CD4-positive, alpha-beta T cell treated with Interleukin-15 for 1 hour (primary cell): ENCODE results near the gene NRL.
A peak's percentile ranks its signal among the peaks of the same experiment; 100 is the strongest.

Experiments used
- DNase-seq: peaks from one replicate; pipeline ENCODE4 v3.0.0-alpha.2; 2020

Gene NRL

DNA sequence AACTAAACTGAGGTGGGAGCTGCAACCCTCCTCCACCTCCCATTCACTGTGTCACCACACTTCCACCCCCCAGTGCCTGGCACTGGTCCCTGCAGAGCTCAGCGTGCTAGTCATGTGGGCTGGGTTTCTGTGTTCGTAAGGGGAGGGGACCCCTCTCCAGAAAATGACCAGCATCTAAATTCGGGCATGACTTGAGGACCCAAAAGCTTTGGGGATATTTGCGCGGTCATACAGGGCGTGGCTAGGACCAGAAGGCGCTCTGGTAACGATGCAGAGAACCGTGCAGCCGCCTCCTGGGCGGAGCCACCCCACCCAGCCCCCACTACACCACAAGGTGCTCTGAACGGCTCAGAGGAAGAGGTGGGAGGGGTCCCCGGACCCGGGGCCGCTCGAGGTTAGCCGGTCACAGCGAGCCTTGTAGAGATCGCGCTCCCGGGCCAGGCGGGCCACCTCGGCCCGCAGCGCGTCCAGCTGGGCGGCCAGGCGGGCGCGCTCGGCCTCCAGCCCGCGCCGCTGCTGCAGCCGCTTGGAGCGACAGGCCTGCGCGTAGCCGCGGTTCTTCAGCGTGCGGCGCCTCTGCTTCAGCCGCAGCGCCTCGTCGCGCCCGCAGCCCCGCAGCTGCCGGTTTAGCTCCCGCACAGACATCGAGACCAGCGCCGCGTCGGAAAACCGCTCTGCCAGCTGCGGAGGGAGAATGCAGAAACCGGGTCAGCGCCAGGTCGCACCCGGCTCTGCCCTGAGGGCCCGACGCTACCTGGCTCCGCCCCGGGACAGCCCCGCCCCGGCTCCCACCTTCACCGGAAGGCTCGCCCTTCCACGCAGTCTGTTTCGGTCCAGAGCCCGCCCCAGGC lies 33.6 kb downstream of the NRL start:
- DNase-seq: peak; percentile 71

DNA sequence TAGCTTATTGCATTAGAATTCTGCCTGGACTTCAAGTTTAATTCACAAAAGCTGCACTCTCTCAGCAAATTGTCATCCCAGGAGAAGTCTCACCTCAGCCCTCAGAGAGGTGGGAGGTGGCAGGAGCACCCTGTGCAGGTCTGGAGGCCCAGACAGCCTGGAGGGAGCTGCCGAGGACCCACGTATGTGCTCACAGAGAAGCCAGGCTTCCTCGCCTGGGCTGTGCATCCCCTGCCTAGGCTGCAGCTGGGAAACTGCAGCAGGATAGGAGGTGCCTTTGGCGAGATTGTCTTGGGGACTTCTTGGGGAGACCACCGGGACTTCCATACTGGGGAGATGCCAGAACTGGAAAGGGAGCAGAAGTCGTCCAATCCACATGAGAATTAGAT lies 34.6 kb downstream of the NRL start:
- DNase-seq: no peak

DNA sequence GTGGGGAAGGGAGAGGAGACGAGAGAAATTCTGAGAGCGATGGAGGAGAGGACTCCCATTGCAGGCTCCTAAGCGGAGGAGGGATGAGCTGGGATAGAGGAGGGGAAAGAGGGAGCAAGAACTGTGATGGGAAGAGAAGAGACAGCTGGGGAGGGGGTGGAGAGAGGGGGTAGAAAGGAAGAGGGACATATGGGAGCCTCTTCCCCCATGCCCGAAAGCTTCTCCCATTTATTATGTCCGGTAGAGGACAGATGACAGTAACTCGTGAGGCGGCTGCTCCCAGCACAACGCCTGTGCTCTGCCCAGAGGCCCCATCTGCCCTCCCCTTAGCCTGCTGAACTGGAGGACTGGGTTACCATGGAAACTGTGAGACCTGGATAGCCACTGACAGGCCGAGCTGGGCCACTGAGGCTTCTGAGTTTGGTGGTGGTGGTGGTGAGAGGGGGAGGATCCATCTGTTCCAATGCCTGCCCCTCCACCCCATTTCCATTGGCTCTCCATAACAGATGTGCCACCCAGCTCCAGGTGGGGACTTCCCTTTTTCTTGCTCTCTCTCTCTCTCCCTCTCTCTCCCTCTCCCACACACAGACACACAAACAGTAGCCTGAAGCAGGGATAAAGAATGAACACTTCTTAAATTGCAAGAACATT lies 35.1 kb downstream of the NRL start:
- no peak for DNase-seq

DNA sequence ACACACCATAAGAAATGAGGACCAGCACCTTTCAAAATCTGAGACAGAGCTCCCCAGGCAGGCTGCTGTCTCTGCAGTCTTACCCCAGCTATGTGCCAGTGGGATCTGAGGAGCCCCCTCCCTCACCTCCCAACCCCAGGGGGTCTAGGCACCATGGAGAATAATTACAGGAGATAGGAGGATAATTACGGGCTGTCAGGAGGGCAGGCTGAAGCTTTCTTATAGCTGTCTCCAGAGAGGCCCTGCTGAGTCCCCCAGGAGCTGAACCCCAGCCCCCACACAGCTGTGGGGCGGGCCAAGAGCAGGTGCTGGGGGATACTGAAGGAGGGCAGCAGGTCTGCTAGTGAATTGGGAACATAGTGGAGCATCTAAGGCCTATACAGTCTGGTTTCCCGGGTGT lies 36.6 kb downstream of the NRL start:
- DNase-seq: no peak

DNA sequence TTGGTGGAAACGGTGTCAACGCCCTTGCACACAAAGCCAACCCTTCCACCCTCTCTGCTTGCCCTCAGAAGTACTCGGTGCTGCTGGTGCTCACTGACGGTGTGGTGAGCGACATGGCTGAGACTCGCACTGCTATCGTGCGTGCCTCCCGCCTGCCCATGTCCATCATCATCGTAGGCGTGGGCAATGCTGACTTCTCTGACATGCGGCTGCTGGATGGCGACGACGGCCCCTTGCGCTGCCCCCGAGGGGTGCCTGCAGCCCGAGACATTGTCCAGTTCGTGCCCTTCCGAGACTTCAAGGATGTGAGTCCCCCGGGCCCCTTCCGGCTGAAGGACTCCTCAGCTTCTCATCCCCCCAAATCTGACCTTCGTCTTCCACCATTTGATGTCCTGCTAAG lies 37.7 kb downstream of the NRL start:
- no peak for DNase-seq

DNA sequence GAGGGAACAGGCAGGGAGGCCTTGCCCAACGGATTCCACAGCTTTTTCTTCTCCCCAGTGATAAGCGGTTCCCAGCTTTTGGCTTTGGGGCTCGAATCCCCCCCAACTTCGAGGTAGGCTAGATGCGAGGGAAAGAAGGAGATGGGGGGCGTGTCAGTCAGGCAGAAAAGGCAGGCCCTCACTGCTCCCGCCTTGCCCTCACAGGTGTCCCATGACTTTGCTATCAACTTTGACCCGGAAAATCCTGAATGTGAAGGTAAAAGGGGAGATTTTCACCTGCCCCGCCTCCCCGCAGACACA lies 38.5 kb downstream of the NRL start:
- DNase-seq: no peak

DNA sequence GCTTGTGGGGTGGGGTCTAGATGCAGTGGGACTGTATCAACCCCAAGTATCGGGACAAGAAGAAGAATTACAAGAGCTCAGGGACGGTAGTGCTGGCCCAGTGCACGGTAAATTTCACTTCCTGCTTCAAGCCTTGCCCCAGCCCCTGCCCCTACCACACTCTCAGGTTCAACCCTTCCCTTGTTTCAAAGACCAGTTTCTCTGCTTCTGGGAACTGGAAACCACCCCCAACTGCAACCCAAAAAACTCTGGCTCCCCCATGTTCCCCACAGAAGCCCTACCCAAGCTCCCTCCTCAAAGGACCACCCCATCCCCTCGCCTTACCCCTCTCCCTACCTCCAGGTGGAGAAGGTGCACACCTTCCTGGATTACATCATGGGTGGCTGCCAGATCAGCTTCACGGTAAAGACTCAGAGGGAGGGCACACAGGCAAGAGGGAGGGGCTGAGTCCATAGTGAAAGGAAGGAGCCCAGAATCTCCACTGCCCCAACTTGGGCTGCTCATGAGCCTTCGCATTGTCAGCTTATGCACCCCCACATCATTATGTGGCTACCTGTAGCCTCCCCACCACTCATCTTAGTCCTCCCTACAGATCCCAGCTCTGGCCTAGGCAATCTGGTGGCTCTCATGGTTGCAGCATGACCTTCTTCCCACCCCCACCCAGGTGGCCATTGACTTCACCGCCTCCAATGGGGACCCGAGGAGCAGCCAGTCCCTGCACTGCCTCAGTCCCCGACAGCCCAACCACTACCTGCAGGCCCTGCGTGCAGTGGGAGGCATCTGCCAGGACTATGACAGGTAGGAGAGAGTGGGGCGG lies 39.1 kb downstream of the NRL start:
- DNase-seq: no peak

DNA sequence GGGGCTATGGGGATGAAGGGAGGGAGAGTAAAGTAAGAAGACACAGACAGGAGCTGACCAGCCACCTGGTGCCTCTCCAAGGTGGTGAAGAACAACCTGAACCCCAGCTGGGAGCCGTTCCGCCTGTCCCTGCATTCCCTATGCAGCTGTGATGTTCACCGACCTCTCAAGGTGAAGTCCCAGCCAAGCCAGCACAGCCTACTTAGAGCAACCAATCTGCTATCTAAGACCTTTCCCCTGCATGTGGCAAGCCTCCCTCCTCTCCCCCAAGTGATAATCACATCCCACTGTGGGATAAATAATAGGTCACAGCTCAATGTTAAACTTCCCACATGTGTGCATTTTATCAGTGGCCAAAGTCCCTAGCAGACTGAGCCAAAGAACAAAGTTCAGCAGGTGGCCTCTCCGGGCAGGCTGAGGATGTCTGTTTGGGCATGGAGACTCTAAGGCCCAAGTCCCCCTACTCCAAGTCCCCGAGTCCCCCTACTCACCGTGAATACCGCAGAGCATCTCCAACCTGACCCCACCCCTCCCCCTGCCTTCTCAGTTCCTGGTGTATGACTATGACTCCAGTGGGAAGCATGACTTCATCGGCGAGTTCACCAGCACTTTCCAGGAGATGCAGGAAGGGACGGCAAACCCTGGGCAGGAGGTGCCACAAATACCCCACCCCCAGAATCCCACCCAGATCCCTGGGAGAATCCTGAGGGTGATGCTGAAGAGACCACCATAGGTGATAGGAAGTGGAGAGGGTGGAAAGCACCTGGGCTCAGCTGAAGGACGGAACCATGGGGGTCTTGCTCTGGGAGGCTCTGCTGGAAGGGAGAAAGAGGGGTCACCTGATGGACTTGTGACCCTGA lies 39.9 kb downstream of the NRL start:
- DNase-seq: no peak

DNA sequence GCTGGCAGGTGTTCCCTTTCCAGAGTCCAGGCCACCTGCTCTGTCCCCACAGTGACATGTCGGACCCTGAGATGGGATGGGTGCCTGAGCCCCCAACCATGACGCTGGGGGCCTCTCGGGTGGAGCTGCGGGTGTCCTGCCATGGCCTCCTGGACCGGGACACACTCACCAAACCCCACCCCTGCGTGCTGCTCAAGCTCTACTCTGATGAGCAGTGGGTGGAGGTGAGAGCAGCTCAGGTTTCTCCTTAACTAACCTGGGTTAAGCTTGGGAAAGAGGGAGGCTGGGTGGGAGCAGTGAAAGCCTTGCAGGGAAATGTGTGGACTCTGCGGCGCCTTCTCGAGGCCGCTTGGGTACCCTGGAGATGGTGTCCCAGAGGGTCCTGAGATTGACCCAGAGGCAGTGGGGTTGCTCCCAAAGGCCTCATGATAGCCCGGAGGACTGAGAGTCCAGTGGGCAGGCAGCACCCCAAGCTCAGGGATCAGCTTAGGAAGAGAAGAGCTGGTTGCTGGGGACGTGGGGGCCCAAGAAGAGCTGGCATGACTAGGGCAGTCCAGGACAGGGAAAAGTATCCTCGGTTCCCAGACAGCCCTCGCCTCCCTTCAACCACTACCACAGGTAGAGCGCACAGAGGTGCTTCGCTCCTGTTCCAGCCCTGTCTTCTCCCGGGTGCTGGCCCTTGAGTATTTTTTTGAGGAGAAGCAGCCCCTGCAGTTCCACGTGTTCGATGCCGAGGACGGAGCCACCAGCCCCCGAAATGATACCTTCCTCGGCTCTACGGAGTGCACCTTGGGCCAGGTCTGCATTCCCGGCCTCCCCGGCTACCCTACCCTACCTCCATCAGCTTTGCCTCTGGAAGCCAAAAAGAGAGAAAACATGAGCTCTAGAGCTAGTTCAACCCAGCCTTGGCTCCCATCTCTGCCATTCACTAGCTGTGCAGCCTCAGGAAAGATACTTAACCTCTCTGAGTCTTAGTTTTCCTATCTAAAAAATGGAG lies 41.6 kb downstream of the NRL start:
- DNase-seq: no peak

DNA sequence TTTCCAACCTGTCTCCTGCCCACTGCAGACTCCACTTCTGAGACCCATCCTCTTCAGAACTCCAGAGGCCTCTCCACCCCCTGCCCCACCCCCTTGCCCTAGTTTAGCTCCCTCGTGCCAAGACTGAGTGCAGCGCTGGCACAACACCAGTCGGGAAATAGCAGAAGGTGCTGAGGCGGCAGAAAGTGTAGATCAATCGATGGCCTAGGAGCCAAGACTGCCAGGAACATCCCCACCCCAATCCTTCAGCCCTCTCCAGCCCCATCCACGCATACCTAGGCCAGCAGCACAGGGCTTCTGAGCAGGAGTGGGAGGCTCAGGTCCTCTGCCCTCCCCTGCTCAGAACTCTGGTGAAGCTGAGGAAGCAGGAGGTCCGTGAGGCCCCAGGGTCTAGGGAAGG lies 42.3 kb downstream of the NRL start:
- no peak for DNase-seq

DNA sequence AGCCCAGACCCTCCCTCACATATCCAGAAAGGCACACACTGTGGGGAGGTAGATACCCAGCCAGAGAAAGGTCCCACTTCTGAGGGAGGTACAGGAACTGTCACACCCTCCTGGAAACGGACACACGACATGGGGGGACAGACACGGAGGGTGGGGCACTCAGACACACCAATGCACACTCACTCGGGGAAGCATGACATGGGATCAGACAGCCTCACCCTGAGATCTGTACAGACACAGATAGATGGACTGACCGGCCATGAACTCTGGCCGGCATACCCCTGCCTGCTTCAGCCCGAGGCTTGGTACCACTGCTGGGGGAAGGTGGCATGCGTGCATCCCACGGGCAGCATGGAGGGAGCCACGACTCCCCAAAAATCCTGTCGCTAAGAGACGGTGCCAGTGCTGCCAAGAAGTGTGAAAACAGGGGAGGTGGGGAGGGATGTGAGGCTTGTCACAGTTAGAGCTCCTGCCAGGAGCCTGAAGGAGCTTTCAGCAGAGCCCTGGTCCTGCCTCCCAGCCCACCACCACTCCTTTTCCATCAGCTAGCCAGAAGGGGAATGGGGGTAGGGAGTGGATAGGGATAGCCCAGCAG lies 42.8 kb downstream of the NRL start:
- DNase-seq: no peak

DNA sequence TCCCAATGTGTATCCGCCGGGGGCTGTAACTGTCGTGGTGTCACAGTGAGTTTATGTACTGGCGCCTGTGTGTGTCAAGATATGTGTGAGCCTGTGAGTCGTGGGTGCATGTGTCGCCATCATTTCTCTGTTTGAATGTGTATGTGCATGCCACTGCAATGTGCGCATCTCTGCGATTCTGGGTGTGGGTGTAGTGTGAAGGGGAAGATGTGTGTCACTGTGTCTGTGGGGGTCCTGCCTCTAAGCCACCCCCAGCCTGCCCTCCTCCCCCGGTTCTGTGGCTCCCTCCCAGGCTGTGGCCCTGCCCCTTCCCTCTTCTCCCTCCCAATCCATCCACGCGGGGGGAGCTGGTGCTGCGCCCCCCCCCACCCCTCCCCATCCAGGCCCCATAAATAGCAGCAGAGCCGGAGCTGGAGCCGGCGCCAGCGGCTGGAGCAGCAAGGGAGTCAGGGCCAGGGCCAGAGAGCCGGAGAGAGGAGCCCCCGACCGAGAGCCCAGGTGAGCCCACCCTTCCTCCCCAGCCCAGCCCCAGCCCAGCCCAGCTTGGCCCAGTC lies 43.5 kb downstream of the NRL start, which contains the start of gene CPNE6:
Gene CPNE6, plus strand, starts transcription at position 419 of the 554 bp plus-strand sequence. CDS start 1,375 bp downstream, outside the sequence.
- DNase-seq: no peak

DNA sequence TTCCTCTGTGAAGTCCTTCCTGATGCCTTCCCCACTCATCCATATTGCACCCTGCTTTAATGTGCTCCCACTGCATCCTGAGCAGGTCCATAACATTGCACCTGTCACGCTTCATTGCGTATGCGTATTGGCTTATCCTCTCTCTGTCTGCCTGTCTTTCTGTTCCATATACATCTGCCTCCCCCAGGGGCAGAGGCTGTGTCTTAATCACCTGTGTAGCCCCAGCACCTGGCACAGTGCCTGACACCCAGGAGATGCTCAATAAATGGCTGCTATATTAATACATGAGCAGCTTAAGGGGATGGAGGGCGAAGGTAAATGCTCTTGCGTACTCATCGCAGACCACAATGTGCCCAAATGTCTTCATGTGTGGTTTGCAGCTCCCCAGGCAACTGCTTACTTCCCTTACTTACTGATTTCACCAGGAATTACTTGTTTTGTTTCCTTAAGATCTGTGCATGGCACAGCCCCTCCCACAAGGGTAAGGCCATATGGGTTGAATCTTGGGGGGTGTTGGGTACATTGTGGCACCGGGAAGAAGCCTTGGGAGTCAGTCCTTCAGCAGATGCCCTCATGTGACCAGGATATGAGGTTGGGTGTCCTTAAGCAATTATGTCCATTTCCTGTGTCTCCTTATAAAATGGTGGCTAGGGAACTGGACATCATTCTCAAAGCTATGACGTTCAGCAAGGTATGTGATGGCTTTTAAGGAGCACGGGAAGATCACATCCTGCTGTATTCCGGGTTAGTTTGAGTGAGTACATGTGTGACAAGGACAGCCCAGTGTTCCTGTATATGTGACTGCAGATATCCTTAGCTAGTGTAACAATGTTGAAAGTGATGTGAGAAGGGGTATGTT lies 44.2 kb downstream of the NRL start:
- no peak for DNase-seq

DNA sequence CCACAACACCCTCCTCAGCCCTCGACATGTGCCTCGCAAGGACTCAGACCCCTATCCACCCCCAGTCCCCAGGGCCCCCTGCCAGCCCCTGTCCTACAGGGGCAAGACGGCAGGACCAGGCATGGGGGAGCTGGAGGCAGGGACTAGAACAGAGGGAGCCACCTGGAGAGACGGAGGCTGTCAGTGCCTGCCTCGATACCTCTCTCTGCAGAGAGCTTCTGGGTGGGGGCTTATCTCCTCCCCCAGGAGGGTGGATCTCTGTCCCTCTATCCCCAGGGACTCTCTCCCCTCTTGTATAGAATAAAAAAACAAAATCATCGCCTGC lies 45.4 kb downstream of the NRL start:
- no peak for DNase-seq

DNA sequence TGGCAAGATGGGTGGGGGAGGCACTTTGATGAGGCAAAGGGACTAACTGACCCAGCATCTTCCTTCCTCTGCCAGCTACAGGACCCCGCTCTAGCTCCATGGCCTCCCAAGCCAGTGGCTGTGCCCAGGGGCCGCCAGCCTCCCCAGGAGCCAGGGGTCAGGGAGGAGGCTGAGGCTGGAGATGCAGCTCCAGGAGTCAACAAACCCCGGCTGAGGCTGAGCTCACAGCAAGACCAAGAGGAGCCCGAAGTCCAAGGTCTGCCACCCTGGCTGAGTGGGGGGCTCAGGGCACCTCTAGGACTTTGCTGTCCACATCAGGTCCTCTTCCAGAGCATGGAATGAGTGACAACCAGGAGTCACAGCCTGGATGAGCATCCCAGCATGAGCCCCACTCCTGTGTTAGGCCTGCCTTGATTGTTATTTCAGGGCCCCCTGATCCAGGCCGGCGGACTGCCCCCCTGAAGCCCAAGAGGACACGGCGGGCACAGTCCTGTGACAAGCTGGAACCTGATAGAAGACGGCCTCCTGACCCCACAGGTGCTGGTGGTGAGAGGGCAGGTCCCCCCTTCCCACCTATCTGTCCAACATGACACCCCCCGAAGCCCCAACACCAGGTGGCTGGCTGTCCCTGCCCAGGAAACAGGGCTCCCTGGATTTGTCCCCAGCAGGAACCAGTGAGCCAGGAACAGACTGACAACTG lies 45.9 kb downstream of the NRL start:
- DNase-seq: no peak

DNA sequence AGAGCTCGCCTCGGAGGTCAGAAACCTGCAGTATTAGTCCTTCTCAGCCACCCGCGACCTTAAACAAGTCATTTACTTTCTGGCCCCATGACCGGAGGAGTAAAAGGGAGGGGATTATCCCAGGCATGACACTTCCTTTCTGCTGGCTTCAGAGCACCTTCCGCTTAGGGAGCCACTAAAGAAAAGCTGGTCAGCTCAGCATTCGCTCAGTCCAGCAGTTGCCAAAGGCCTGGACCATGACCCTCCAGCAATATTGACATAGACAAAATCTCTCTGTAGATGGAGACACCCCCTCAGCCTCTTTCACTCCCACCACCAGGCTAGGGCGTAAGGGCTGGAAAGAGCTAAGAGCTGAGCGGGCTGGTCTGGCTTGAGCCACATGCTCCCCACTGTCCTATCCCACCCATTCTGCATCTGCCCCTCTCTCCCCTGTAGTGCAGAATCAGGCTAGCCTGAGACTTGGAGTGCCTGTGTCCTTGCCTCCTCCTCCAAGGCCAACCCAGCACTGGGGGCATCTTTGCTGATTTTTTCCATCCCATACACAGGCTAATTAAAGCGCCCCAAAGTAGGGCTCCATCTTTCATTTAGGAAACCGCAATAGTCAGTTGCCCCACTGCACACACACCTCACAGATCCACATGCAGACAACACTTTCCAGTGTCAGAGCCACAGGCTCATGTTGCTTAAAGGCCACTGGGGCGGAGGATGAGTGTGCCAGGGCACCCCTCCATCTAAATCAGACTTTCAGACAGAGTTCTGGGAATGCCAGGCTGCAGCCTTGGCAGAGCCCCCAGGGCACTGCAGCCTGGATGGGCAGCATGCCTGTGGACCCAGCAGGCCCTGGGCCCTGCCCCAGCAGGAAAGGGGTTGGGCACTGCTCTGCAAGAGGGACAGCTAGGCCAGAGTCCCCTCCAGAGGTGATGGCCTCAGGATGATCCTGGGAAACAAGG lies 47.3 kb downstream of the NRL start:
- no peak for DNase-seq

DNA sequence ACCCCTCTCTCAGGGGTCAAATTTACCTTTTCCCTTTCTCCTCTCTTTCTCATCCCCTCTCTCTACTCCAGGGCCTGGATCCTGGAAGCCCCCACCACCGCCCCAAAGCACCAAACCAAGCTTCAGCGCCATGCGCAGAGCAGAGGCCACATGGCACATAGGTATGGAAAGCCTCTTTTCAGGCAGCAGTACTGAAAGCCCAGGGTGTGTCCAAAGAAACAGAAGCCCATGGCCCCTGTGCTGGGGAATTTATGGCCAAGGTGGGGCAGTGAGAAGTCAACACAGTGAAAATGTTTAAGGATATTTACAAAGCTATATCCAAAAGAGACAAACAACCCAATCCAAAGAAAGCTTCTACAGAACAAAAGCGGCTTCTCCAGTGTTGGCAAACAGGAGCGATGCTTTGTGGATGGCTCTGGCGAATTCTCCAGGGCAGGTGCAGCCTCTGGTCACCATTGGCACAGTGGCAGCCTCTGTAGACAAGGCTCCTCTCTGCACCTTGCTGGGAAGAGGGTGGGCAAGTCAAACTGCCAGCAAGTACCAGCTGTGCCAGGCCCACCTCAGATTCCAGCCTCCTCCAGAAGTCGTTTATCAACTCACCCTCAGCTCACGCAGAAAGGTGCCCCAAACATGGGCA lies 48.1 kb downstream of the NRL start:
- no peak for DNase-seq

DNA sequence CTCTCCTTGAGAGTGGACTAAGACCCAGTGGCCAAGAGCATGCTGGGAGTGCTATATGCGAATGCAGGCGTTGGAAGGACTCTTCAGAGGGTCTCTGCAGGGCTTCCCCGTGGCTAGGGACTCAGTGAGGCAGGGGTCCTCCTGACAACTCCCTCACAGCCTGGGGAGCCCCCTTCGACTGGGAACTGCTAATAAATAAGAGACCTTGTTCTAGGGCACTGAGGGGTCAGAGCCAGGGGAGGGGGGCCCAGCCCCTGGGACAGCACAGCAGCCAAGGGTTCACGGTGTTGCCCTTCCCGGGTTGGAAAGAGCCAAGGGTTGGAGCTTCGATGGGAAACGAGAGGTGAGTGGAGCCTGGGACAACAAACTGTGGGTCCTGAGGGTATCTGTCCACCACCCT lies 49.3 kb downstream of the NRL start:
- DNase-seq: no peak
